ENCODE measurements around the gene CHEK2.

The CHEK2 gene

GRCh38 chr22:28650463-28650862 is 91.2 kb downstream of the CHEK2 start:
- ChIA-PET POLR2A (ENCODE audit: low non-redundant PET) (no interaction called here), CTCF (interaction anchor here (0.6 kb wide), 1 partner anchor 11 kb away, joined by 4 read pairs; no protein-coding TSS in a partner anchor)
- no peak for TF ChIP-seq CTCF (conservative IDR thresholded peaks at IDR 0.05; ENCODE audit: low read depth)
- H3K27ac ChIP-seq = no peak overlapping the region
- DNase-seq (ENCODE audit: low spot score) = no peak

GRCh38 chr22:28648792-28649191 is 92.8 kb downstream of the CHEK2 start:
- TF ChIP-seq CTCF (conservative IDR thresholded peaks at IDR 0.05; ENCODE audit: low read depth) = no peak
- CTCF ChIA-PET = interaction anchor here (0.7 to 1.1 kb wide), 2 partner anchors 22 to 266 kb away, joined by 3 to 4 read pairs; no protein-coding TSS in a partner anchor
- POLR2A ChIA-PET (ENCODE audit: low non-redundant PET) = no interaction called here
- no peak for DNase-seq (ENCODE audit: low spot score)
- H3K27ac ChIP-seq = no peak overlapping the region

GRCh38 chr22:28647216-28647615 is 94.4 kb downstream of the CHEK2 start:
- CTCF ChIA-PET = no interaction called here
- H3K27ac ChIP-seq = no peak overlapping the region
- TF ChIP-seq CTCF (conservative IDR thresholded peaks at IDR 0.05; ENCODE audit: low read depth) = no peak
- POLR2A ChIA-PET (ENCODE audit: low non-redundant PET) = no interaction called here
- no peak for DNase-seq (ENCODE audit: low spot score)

GRCh38 chr22:28639321-28639720 is 102.3 kb downstream of the CHEK2 start:
- no peak for TF ChIP-seq CTCF (conservative IDR thresholded peaks at IDR 0.05; ENCODE audit: low read depth)
- CTCF ChIA-PET = no interaction called here
- POLR2A ChIA-PET (ENCODE audit: low non-redundant PET) = no interaction called here
- H3K27ac ChIP-seq = no peak overlapping the region
- DNase-seq (ENCODE audit: low spot score) = no peak

Measured in RWPE1 (cell line).